Stimulated activated memory B cell treated with anti-CD40 and anti-IgM and Interleukin-4, amounts not matched to agents 10 μg/mL and 1 μg/mL and 100 μg/mL, for 72 hours (primary cell): ENCODE data around the gene DGCR2.
"Not testable (repeated sequence)": the region's sequence is repeated elsewhere in the genome, so short reads cannot be mapped to it uniquely, and the experiment has no call there.

Experiments
- ATAC-seq: fragments of 150-1000 bp; cut with Tn5 transposase; 2 replicates; pipeline ENCODE4 v1.10.0; 2021
- H3K27ac Mint-ChIP-seq: one replicate; pipeline ENCODE4 v1.8.0; 2022; ENCODE audit warnings: mild to moderate bottlenecking, mixed read lengths
- H3K27me3 Mint-ChIP-seq: one replicate; pipeline ENCODE4 v1.8.0; 2022; ENCODE audit warnings: mixed read lengths
- H3K36me3 Mint-ChIP-seq: one replicate; pipeline ENCODE4 v1.8.0; 2022; ENCODE audit warnings: mixed read lengths
- H3K4me1 Mint-ChIP-seq: one replicate; pipeline ENCODE4 v1.8.0; 2022; ENCODE audit warnings: mixed read lengths
- H3K4me3 Mint-ChIP-seq: one replicate; pipeline ENCODE4 v1.8.0; 2022; ENCODE audit warnings: mild to moderate bottlenecking, moderate library complexity, mixed read lengths
- H3K9me3 Mint-ChIP-seq: one replicate; pipeline ENCODE4 v1.8.0; 2022; ENCODE audit warnings: mixed read lengths

Gene DGCR2

DNA sequence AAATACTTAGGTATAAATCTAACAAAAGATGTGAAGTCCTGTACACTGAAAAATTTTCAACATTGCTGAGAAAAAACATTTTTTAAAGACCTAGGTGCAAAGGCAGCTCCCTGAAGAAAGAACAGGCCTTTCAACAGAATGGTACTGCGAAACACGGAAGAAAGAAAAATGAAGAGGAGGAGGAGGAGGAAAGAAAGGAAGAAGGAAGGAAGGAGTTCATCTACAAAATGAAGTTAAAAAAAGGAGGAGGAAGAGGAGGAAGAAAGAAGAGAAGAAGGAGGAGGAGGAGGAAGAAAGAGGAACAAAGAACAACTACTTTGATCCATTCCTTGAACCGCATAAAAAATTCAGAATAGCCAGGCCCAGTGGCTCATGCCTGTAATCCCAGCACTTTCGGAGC lies 29.5 kb downstream of the DGCR2 start:
- H3K9me3 Mint-ChIP-seq: no peaks in the 10 kb centered on the region
- H3K4me1 Mint-ChIP-seq: peaks cover 42% of the 10 kb centered on the region
- H3K4me3 Mint-ChIP-seq: no peak overlapping the region
- peaks cover 54% of the 10 kb centered on the region for H3K36me3 Mint-ChIP-seq
- H3K27ac Mint-ChIP-seq: no peak overlapping the region
- H3K27me3 Mint-ChIP-seq: no peaks in the 10 kb centered on the region
- no peak for ATAC-seq

DNA sequence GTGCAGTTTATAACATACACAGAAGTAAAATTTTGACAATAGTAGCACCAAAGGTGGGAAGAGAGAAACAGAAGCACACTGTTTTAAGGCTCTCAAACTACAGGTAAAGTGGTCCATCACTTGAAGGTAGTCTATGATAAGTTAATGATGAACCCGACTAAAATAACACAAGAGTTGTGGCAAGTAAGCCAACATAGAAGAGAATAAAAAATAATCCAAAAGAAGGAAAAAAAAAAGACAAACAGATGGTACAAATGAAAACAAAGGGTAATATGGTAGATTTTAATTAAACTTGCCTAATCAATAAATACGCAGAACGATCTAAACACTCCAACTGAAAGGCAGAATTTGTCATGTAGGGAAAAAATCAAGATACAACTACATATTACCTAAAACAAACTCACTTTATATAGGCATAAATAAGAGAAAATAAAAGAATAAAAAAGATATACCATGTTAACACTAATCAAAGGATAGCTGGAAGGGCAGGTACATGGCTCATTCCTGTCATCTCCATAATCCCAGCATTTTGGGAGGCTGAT lies 31.6 kb downstream of the DGCR2 start:
- Mint-ChIP-seq H3K4me3 (no peak overlapping the region), H3K4me1 (peaks cover 37% of the 10 kb centered on the region), H3K27ac (no peak overlapping the region), H3K36me3 (peaks cover 42% of the 10 kb centered on the region), H3K9me3 (no peaks in the 10 kb centered on the region), H3K27me3 (no peaks in the 10 kb centered on the region)
- ATAC-seq: no peak

DNA sequence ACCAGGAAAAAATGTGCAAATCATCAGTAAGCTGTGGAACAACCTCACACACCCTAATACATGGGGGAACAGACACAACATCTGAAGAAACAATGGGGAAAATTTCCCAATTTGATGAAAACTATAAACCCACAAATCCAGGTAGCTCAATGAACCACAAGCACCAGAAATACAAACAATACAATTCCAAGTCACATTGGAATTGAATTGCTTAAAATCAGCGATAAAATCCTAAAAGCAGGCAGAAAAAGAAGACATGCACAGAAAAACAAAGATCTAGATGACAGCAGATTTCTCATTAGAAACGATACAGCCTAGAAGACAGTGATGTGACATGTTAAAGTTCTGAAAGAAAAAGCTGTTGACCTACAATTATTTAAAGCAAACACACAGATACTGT lies 32.0 kb downstream of the DGCR2 start:
- Mint-ChIP-seq H3K27me3 (no peaks in the 10 kb centered on the region), H3K4me3 (no peak overlapping the region), H3K4me1 (peaks cover 41% of the 10 kb centered on the region), H3K9me3 (no peaks in the 10 kb centered on the region), H3K27ac (no peak overlapping the region), H3K36me3 (peaks cover 42% of the 10 kb centered on the region)
- no peak for ATAC-seq

DNA sequence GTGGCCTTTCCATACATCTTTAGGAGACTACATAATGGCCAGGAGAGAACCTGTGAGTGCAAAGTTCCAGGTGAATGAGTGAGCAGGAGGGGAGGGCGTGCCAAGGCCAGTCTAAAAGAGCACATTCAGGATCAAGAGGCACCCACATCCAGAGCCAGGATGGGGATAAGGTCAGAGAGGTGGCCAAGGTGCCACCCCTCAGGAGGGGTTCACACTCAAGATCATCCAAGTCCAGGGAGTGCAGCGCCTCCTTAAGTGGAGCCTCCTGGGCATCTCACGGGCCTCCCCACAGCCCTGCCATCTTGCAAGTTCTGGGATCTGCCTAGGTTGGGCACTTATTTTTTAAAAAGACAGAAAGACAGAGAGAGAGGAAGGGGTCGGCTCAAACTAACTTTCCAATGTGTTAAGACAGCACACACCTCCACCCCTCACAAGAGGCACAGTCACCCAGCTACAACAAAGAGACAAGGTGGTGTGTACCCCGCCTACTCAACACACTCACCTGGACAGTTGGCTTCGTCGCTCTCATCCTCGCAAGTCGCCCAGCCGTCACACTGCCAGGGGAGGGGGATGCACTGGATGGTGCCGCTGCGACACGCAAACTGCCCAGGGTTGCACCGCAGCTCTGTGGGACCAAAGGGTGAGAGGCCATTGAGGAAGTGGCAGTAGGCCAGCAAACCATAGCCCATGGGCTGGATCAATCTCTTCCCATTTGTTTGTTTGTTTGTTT lies 33.2 kb downstream of the DGCR2 start:
- no peaks in the 10 kb centered on the region for H3K9me3 Mint-ChIP-seq
- H3K27me3 Mint-ChIP-seq: no peaks in the 10 kb centered on the region
- H3K27ac Mint-ChIP-seq: no peak overlapping the region
- H3K4me3 Mint-ChIP-seq: no peak overlapping the region
- H3K36me3 Mint-ChIP-seq: peaks cover 30% of the 10 kb centered on the region
- no peak for ATAC-seq
- peaks cover 44% of the 10 kb centered on the region for H3K4me1 Mint-ChIP-seq

DNA sequence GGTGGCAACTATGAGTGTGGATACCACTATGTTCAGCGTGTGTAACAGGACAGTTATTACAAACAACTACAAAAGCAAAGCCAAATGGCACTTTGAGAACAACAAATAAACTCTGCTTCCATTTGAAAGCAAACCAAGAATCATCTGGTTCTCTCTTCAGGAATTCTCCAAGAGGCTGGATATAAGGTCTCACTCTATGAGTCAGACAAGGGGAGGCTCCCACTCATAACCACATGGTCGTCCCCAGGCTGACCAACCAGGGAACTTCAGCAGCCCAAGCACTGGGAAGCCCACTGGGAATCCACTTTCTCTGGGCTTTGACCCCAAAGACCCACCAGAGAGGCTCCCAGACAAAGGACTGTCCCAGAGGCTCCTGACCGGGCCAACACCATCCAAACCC lies 35.3 kb downstream of the DGCR2 start:
- no peak overlapping the region for H3K4me3 Mint-ChIP-seq
- peaks cover 31% of the 10 kb centered on the region for H3K36me3 Mint-ChIP-seq
- peak overlapping the region; percentile 9 for H3K27ac Mint-ChIP-seq

DNA sequence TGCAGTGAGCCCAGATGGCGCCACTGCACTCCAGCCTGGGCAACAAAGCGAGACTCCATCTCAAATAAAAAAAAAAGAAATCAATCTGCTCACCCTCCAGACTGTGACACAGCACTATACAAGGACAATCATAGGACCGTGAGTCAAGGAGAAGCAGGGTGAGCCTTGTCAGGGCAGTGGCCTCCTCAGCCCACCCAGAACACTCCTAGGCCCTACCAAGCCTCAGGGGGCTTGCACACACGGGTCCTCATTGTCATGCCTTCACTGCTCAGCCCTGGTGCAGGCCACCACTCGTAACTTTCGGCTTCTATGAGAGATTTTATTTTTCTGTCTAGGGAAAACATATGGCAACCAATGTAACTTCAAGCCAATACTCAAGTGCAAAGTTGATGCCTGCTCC lies 35.8 kb downstream of the DGCR2 start:
- H3K27ac Mint-ChIP-seq: peak overlapping the region; percentile 9
- no peaks in the 10 kb centered on the region for H3K9me3 Mint-ChIP-seq
- no peak for ATAC-seq
- H3K27me3 Mint-ChIP-seq: no peaks in the 10 kb centered on the region
- peaks cover 32% of the 10 kb centered on the region for H3K36me3 Mint-ChIP-seq
- H3K4me3 Mint-ChIP-seq: no peak overlapping the region
- H3K4me1 Mint-ChIP-seq: peaks cover 32% of the 10 kb centered on the region

More for the DNA sequence above, 35.3 kb downstream of the DGCR2 start:
- Mint-ChIP-seq H3K27me3 (no peaks in the 10 kb centered on the region), H3K9me3 (no peaks in the 10 kb centered on the region), H3K4me1 (peaks cover 37% of the 10 kb centered on the region)
- ATAC-seq: no peak

DNA sequence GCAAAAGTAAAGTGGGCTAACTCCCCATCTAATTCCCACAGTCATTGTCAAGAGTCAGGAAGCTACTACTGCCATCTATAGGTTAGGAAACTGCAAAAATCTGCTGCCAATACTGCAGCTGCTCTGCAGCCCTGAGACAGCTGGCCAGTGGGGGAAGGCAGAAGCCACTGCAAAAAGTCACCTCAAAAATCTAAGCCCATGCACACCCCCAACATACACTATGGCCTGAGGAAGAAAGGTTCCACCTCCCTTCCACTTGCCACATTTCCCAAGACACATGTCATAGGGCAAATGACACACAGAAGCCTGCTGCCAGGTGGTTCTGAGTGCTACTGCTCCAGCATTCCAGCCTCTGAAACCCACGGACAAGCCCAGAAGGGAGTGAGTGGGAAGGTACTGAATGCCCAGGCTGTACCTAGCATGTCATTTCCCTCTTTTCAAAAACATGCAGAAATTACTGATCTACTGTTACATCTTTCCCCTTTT lies 36.9 kb downstream of the DGCR2 start:
- peaks cover 25% of the 10 kb centered on the region for H3K4me1 Mint-ChIP-seq

DNA sequence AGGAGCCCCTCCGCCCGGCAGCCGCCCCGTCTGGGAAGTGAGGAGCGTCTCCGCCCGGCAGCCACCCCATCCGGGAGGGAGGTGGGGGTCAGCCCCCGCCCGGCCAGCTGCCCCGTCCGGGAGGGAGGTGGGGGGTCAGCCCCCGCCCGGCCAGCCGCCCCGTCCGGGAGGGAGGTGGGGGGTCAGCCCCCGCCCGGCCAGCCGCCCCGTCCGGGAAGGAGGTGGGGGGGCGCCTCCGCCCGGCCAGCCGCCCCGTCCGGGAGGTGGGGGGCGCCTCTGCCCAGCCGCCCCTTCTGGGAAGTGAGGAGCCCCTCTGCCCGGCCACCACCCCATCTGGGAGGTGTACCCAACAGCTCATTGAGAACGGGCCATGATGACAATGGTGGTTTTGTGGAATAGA lies 37.6 kb downstream of the DGCR2 start:
- ATAC-seq, H3K4me3 Mint-ChIP-seq, H3K27me3 Mint-ChIP-seq, H3K27ac Mint-ChIP-seq, H3K9me3 Mint-ChIP-seq: not testable (repeated sequence)
- Mint-ChIP-seq H3K4me1 (peaks cover 25% of the 10 kb centered on the region), H3K36me3 (peaks cover 49% of the 10 kb centered on the region)

More for the DNA sequence above, 36.9 kb downstream of the DGCR2 start:
- H3K9me3 Mint-ChIP-seq: no peaks in the 10 kb centered on the region
- no peaks in the 10 kb centered on the region for H3K27me3 Mint-ChIP-seq
- ATAC-seq: peak; percentile 51
- H3K4me3 Mint-ChIP-seq: peak overlapping the region; percentile 19
- H3K27ac Mint-ChIP-seq: peak overlapping the region; percentile 9
- H3K36me3 Mint-ChIP-seq: peaks cover 43% of the 10 kb centered on the region

DNA sequence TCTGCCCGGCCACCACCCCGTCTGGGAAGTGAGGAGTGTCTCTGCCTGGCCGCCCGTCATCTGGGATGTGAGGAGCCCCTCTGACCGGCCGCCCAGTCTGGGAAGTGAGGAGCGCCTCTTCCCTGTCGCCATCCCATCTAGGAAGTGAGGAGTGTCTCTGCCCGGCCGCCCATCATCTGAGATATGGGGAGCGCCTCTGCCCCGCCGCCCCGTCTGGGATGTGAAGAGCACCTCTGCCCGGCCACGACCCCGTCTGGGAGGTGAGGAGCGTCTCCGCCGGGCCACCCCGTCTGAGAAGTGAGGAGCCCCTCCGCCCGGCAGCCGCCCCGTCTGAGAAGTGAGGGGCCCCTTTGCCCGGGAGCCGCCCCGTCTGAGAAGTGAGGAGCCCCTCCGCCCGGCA lies 38.1 kb downstream of the DGCR2 start:
- Mint-ChIP-seq H3K4me1 (peaks cover 24% of the 10 kb centered on the region), H3K36me3 (peaks cover 46% of the 10 kb centered on the region)
- H3K9me3 Mint-ChIP-seq, H3K27me3 Mint-ChIP-seq, H3K27ac Mint-ChIP-seq, H3K4me3 Mint-ChIP-seq, ATAC-seq: not testable (repeated sequence)

DNA sequence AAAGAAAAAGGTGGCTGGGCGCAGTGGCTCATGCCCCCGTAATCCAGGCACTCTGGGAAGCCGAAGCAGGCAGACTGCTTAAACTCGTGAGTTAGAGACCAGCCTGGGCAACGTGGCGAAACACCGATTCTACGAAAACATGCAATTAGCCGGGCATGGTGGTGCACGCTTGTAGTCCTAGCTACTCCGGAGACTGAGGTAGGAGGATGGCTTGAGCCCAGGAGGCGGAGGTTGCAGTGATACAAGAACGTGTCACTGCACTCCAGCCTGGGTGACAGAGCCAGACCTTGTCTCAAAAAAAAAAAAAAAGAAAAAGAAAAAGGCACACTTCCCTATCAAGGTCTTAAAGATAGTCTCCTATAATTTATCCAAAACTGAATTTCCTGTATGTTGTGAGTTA lies 39.4 kb downstream of the DGCR2 start:
- Mint-ChIP-seq H3K27ac (no peak overlapping the region), H3K4me3 (no peak overlapping the region), H3K27me3 (no peaks in the 10 kb centered on the region), H3K4me1 (peaks cover 19% of the 10 kb centered on the region), H3K9me3 (no peaks in the 10 kb centered on the region), H3K36me3 (peaks cover 34% of the 10 kb centered on the region)
- no peak for ATAC-seq

DNA sequence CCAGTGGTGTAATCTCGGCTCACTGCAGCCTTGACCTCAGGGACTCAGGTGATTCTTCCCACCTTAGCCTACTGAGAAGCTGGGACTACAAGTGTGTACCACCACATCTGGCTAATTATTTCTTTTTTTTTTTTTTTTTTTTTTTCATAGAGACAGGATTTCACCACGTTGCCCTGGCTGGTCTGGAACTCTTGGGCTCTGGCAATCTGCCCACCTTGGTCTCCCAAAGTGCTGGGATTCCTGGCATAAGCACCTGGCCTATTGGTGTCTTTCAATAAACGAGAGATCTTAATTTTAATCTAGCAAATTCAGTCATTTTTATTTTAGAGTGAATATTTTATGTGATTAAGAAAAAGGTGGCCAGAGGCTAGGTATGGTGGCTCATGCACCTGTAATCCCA lies 40.1 kb downstream of the DGCR2 start:
- Mint-ChIP-seq H3K27me3 (no peaks in the 10 kb centered on the region), H3K9me3 (no peaks in the 10 kb centered on the region), H3K36me3 (peaks cover 32% of the 10 kb centered on the region)

DNA sequence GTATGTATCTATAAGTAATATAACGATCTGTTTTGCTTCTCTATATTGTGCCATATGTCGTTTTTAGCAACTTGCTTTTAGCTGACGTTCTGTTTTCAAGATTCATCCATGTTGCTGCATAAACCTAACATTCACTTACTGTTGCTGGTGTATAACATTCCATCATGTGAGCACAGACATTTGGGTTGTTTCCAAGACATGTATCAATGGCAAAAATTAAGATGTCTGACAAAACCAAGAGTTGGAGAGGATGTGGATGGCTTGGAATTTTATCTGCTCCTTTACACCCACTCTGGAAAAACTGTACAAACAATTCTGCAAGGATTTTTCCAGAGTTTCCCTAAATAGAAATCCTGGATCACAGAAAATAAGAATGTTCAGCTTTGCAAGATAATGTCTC lies 40.9 kb downstream of the DGCR2 start:
- H3K4me1 Mint-ChIP-seq: peaks cover 15% of the 10 kb centered on the region
- peaks cover 28% of the 10 kb centered on the region for H3K36me3 Mint-ChIP-seq
- H3K9me3 Mint-ChIP-seq: no peaks in the 10 kb centered on the region
- no peak for ATAC-seq
- no peak overlapping the region for H3K27ac Mint-ChIP-seq
- H3K27me3 Mint-ChIP-seq: no peaks in the 10 kb centered on the region
- H3K4me3 Mint-ChIP-seq: no peak overlapping the region

More for the DNA sequence above, 40.1 kb downstream of the DGCR2 start:
- ATAC-seq: no peak
- Mint-ChIP-seq H3K4me3 (no peak overlapping the region), H3K27ac (no peak overlapping the region), H3K4me1 (peaks cover 19% of the 10 kb centered on the region)

DNA sequence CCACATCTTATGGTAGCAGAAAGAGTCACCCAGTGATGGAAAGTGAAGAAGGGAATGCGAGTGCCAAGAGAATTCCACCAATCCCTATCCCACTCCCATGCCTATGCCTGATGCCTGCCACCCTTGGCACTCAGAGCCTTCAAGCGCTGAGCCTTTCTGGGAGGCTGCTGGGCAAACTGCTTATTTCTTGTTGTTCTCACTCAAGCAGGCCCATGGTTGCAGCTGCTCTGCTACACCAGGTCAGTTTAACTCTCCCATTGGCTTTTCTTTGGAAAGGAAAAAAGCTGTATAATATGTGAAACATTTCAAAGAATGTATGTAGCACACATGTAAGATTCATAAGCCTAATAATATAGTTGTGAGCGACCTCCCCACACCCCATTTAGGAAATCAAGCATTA lies 41.4 kb downstream of the DGCR2 start:
- peaks cover 10% of the 10 kb centered on the region for H3K4me1 Mint-ChIP-seq
- H3K9me3 Mint-ChIP-seq: no peaks in the 10 kb centered on the region
- H3K36me3 Mint-ChIP-seq: peaks cover 28% of the 10 kb centered on the region
- no peak overlapping the region for H3K27ac Mint-ChIP-seq
- no peak overlapping the region for H3K4me3 Mint-ChIP-seq
- H3K27me3 Mint-ChIP-seq: no peaks in the 10 kb centered on the region
- ATAC-seq: no peak

DNA sequence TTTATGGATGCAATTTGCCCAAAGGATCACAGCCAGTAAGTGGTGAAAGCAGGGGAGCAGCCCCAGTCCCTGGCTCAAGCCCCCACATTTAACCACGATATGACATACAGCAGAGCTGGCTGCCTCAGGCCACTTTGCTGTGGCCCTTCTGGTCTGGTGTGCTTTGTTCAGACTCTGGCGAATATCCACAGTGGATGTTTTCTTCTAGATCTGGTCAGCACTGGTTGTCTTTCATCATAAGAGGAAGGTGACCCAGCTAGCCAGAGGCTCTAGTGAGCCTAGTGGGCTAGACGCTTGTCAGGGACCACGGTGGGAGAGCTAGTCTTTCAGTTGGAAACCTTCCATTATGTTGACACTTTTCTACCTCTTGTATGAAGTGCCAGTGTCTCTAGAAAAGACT lies 42.5 kb downstream of the DGCR2 start:
- no peak overlapping the region for H3K27ac Mint-ChIP-seq
- no peak overlapping the region for H3K4me3 Mint-ChIP-seq
- ATAC-seq: no peak
- peaks cover 6% of the 10 kb centered on the region for H3K4me1 Mint-ChIP-seq
- H3K27me3 Mint-ChIP-seq: no peaks in the 10 kb centered on the region
- H3K9me3 Mint-ChIP-seq: no peaks in the 10 kb centered on the region
- peaks cover 35% of the 10 kb centered on the region for H3K36me3 Mint-ChIP-seq

DNA sequence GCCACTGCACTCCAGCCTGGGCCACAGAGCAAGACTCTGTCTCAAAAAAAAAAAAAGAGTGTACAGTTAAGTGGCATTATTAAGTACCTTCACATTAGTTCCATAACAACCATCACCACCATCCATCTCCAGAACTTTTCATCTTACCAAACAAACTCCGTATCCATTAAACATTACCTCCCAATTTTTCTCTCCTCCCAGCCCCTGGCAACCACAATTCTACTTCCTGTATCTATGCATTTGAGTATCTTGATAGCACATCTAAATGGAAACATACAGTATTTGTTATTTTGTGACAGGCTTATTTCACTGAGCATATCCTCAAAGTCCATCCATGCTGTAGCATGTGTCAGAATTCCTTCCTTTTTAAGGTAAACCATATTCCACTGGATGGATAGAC lies 46.8 kb downstream of the DGCR2 start:
- no peaks in the 10 kb centered on the region for H3K27me3 Mint-ChIP-seq

DNA sequence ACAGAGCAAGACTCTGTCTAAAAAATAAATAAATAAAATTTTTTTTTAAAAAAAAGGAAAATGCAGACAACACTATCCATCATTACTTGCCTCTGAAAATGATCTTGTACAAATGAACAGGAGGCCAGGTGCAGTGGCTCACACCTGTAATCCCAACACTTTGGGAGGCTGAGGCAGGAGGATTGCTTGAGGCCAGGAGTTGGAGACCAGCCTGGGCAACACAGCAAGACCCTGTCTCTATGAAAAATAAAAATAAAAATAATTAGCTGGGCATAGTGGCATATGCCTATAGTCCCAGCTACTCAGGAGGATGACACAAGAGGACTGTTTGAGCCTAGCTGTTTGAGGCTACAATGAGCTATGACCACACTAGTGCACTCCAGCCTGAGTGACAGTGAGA lies 49.4 kb downstream of the DGCR2 start:
- H3K27ac Mint-ChIP-seq, H3K9me3 Mint-ChIP-seq, H3K4me3 Mint-ChIP-seq, H3K27me3 Mint-ChIP-seq, ATAC-seq: not testable (repeated sequence)
- Mint-ChIP-seq H3K4me1 (peaks cover 45% of the 10 kb centered on the region), H3K36me3 (peaks cover 49% of the 10 kb centered on the region)

More for the DNA sequence above, 46.8 kb downstream of the DGCR2 start:
- Mint-ChIP-seq H3K27ac (no peak overlapping the region), H3K4me3 (no peak overlapping the region), H3K4me1 (peaks cover 30% of the 10 kb centered on the region), H3K36me3 (peaks cover 48% of the 10 kb centered on the region), H3K9me3 (no peaks in the 10 kb centered on the region)
- ATAC-seq: no peak
